ENCODE results near the gene NPEPL1. TPM values are rescaled to one million over a fixed set of nuclear protein-coding genes. Genes with fewer than 3 reads are reported as not detected.

NPEPL1 gene
- total RNA-seq, 1 experiment from 2014 or later, result 41.9 TPM

GRCh38 chr20:58646257-58646656, 46.3 kb upstream of the NPEPL1 start:
- POLR2A ChIA-PET, result no interaction called here
- no peaks in the 10 kb centered on the region for H3K9me3 Mint-ChIP-seq (ENCODE audit: unreplicated experiment)
- H3K27me3 ChIP-seq (replicated peaks; ENCODE audit: control insufficient read depth, insufficient read depth, low read length), result no peaks in the 10 kb centered on the region
- peaks cover 8% of the 10 kb centered on the region for H3K27me3 Mint-ChIP-seq (ENCODE audit: insufficient read depth, unreplicated experiment)
- no peak overlapping the region for H3K4me3 Mint-ChIP-seq (ENCODE audit: unreplicated experiment)
- DNase-seq, result no peak
- no peak overlapping the region for H3K27ac Mint-ChIP-seq (ENCODE audit: unreplicated experiment)
- no peak overlapping the region for H3K4me3 ChIP-seq (ENCODE audit: low read depth, low read length)
- CTCF ChIA-PET, result no interaction called here
- intact Hi-C loops (cut with micrococcal nuclease; ENCODE audit: unreplicated experiment), result no loop called here
- peaks cover 7% of the 10 kb centered on the region for H3K36me3 Mint-ChIP-seq (ENCODE audit: insufficient read depth, unreplicated experiment)
- TF ChIP-seq CTCF (IDR thresholded peaks at IDR 0.05; ENCODE audit: insufficient read depth in 1 of 2, low read depth in 1 of 2, low read length in 1 of 2, severe bottlenecking in 1 of 2, unreplicated experiment in 1 of 2), result no peak
- peaks cover 9% of the 10 kb centered on the region for H3K4me1 Mint-ChIP-seq (ENCODE audit: low read depth, unreplicated experiment)
- BruUV-seq (replicated peaks), result no TSS peak
- H3K9me3 ChIP-seq, result no peaks in the 10 kb centered on the region
- H3K4me1 ChIP-seq, result peaks cover 14% of the 10 kb centered on the region; the same call in 1 of the 2 replicates
- H3K36me3 ChIP-seq (ENCODE audit: control insufficient read depth, insufficient read depth, low read length), result no peaks in the 10 kb centered on the region

- H3K4me3 ChIP-seq (ENCODE audit: low read depth, low read length), result no peak overlapping the region
- peaks cover 14% of the 10 kb centered on the region; the same call in 1 of the 2 replicates for H3K4me1 ChIP-seq
- ChIA-PET POLR2A (no interaction called here), CTCF (no interaction called here)
- H3K27me3 ChIP-seq (replicated peaks; ENCODE audit: control insufficient read depth, insufficient read depth, low read length), result no peaks in the 10 kb centered on the region
- no peak overlapping the region for H3K4me3 Mint-ChIP-seq (ENCODE audit: unreplicated experiment)
- no peak for DNase-seq
- H3K27ac Mint-ChIP-seq (ENCODE audit: unreplicated experiment), result no peak overlapping the region
- peaks cover 8% of the 10 kb centered on the region for H3K27me3 Mint-ChIP-seq (ENCODE audit: insufficient read depth, unreplicated experiment)
- no TSS peak for BruUV-seq (replicated peaks)
- no peaks in the 10 kb centered on the region for H3K36me3 ChIP-seq (ENCODE audit: control insufficient read depth, insufficient read depth, low read length)
- intact Hi-C loops (cut with micrococcal nuclease; ENCODE audit: unreplicated experiment), result no loop called here
- peaks cover 12% of the 10 kb centered on the region for H3K36me3 Mint-ChIP-seq (ENCODE audit: insufficient read depth, unreplicated experiment)
- no peaks in the 10 kb centered on the region for H3K9me3 ChIP-seq
- H3K4me1 Mint-ChIP-seq (ENCODE audit: low read depth, unreplicated experiment), result peaks cover 9% of the 10 kb centered on the region
- TF ChIP-seq CTCF (IDR thresholded peaks at IDR 0.05; ENCODE audit: insufficient read depth in 1 of 2, low read depth in 1 of 2, low read length in 1 of 2, severe bottlenecking in 1 of 2, unreplicated experiment in 1 of 2), result no peak
- H3K9me3 Mint-ChIP-seq (ENCODE audit: unreplicated experiment), result no peaks in the 10 kb centered on the region
These were observed 45.9 kb upstream of the NPEPL1 start for GRCh38 chr20:58646703-58647102.

GRCh38 chr20:58647162-58647795, 45.3 kb upstream of the NPEPL1 start:
- BruUV-seq (replicated peaks), result no TSS peak
- Mint-ChIP-seq H3K27ac (ENCODE audit: unreplicated experiment) (no peak overlapping the region), H3K9me3 (ENCODE audit: unreplicated experiment) (no peaks in the 10 kb centered on the region), H3K36me3 (ENCODE audit: insufficient read depth, unreplicated experiment) (peaks cover 13% of the 10 kb centered on the region), H3K4me3 (ENCODE audit: unreplicated experiment) (no peak overlapping the region), H3K4me1 (ENCODE audit: low read depth, unreplicated experiment) (peaks cover 9% of the 10 kb centered on the region), H3K27me3 (ENCODE audit: insufficient read depth, unreplicated experiment) (peaks cover 5% of the 10 kb centered on the region)
- no peaks in the 10 kb centered on the region for H3K27me3 ChIP-seq (replicated peaks; ENCODE audit: control insufficient read depth, insufficient read depth, low read length)
- peaks cover 14% of the 10 kb centered on the region; the same call in 1 of the 2 replicates for H3K4me1 ChIP-seq
- ChIA-PET POLR2A (no interaction called here), CTCF (interaction anchor here (1.1 kb wide), 1 partner anchor 223 kb away, joined by 5 read pairs; no protein-coding TSS in a partner anchor)
- no peaks in the 10 kb centered on the region for H3K36me3 ChIP-seq (ENCODE audit: control insufficient read depth, insufficient read depth, low read length)
- H3K4me3 ChIP-seq (ENCODE audit: low read depth, low read length), result no peak overlapping the region
- intact Hi-C loops (cut with micrococcal nuclease; ENCODE audit: unreplicated experiment), result no loop called here
- no peak for TF ChIP-seq CTCF (IDR thresholded peaks at IDR 0.05; ENCODE audit: insufficient read depth in 1 of 2, low read depth in 1 of 2, low read length in 1 of 2, severe bottlenecking in 1 of 2, unreplicated experiment in 1 of 2)
- H3K9me3 ChIP-seq, result no peaks in the 10 kb centered on the region
- no peak for DNase-seq

All from Caco-2 (cell line).